BJ (cell line): Measurements from ENCODE around the gene SLC23A2. TPM values are rescaled to one million over a fixed set of nuclear protein-coding genes. Genes with fewer than 3 reads are reported as not detected.

Experiments
- CTCF ChIA-PET: fragments of 350-600 bp; formaldehyde crosslinking; extraction: SDS; loops from one replicate; lab custom pipeline; 2021; ENCODE audit warnings: antibody characterized with exemption, inconsistent platforms; lab: Yijun Ruan, JAX
- POLR2A ChIA-PET: fragments of 300-600 bp; sonication (Branson Sonifier 250); formaldehyde crosslinking; extraction: SDS; loops from one replicate; lab custom pipeline; 2021; ENCODE audit warnings: antibody characterized with exemption; lab: Charles Lee
- DNase-seq: peaks from one replicate; pipeline ENCODE4 v3.0.0-alpha.2; 2011; ENCODE audit warnings: low read depth
- H3K27me3 ChIP-seq: 2 replicates; pipeline ENCODE4 v1.6.0; 2011; ENCODE audit warnings: low read length; ENCODE audit not compliant: control insufficient read depth, insufficient read depth
- H3K36me3 ChIP-seq: 2 replicates; pipeline ENCODE4 v1.5.1; 2011; ENCODE audit warnings: low read length; ENCODE audit not compliant: control insufficient read depth, insufficient read depth
- H3K4me3 ChIP-seq: 2 replicates; pipeline ENCODE4 v1.5.1; 2011; ENCODE audit warnings: low read depth, mild to moderate bottlenecking, control low read depth, low read length
- polyA plus RNA-seq: library from polyadenylated mRNA; depleted of rRNA; stranded (reverse); fragments of >200 nt; gene quantifications from 2 replicates; pipeline ENCODE4 v1.2.3, GENCODE V29; 2011
- TF ChIP-seq, protein P1 (sequence below): IDR thresholded peaks from 2 replicates; pipeline ENCODE4 v1.5.1; 2011; ENCODE audit warnings: low read depth, mild to moderate bottlenecking, control low read depth, inconsistent platforms, low read length, moderate library complexity; ENCODE audit not compliant: insufficient read depth

Gene SLC23A2
- polyA plus RNA-seq, 1 experiment = 11.2 TPM

- CTCF ChIA-PET = interaction anchor here (1.5 kb wide), 1 partner anchor 19 kb away, joined by 3 read pairs; no protein-coding TSS in a partner anchor
- no peak for DNase-seq
- Histone ChIP-seq H3K4me3 (no peak overlapping the region), H3K36me3 (no peaks in the 10 kb centered on the region), H3K27me3 (no peaks in the 10 kb centered on the region)
- TF ChIP-seq, protein P1, sequence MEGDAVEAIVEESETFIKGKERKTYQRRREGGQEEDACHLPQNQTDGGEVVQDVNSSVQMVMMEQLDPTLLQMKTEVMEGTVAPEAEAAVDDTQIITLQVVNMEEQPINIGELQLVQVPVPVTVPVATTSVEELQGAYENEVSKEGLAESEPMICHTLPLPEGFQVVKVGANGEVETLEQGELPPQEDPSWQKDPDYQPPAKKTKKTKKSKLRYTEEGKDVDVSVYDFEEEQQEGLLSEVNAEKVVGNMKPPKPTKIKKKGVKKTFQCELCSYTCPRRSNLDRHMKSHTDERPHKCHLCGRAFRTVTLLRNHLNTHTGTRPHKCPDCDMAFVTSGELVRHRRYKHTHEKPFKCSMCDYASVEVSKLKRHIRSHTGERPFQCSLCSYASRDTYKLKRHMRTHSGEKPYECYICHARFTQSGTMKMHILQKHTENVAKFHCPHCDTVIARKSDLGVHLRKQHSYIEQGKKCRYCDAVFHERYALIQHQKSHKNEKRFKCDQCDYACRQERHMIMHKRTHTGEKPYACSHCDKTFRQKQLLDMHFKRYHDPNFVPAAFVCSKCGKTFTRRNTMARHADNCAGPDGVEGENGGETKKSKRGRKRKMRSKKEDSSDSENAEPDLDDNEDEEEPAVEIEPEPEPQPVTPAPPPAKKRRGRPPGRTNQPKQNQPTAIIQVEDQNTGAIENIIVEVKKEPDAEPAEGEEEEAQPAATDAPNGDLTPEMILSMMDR = no peak
- POLR2A ChIA-PET = no interaction called here
Observed at GRCh38 chr20:4936851-4937406, 64.4 kb downstream of the SLC23A2 start.

- ChIA-PET CTCF (interaction anchor here (1.5 kb wide), 1 partner anchor 19 kb away, joined by 3 read pairs; no protein-coding TSS in a partner anchor), POLR2A (no interaction called here)
- TF ChIP-seq, protein P1 = no peak
- H3K4me3 ChIP-seq = no peak overlapping the region
- no peaks in the 10 kb centered on the region for H3K36me3 ChIP-seq
- no peak for DNase-seq
- no peaks in the 10 kb centered on the region for H3K27me3 ChIP-seq
Observed at GRCh38 chr20:4936392-4936850, 64.9 kb downstream of the SLC23A2 start.

DNA sequence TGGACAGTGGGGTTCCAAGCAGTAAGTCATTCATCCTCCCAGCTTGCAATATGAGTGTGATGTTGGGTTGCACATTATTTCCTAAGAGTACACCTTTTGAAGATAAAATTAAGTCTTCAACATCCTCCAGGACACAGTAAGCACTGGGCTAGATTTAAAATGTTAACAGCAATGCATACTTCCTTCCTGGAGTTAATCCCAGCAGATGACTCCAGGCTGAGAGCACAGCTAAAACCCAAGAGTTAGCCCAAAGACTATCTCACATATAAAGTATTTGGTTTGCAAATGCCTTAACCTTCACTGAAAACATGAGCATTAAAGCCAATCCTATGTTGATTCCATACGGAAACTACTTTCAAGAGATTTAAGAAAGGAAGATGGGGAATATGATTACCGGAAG, 69.2 kb downstream of the SLC23A2 start:
- Histone ChIP-seq H3K4me3 (no peak overlapping the region), H3K27me3 (no peaks in the 10 kb centered on the region), H3K36me3 (no peaks in the 10 kb centered on the region)
- TF ChIP-seq, protein P1 = no peak
- DNase-seq = no peak
- ChIA-PET CTCF (interaction anchor here (1.5 to 3.0 kb wide), 2 partner anchors 14 to 17 kb away, joined by 5 to 15 read pairs; no protein-coding TSS in a partner anchor), POLR2A (no interaction called here)

- TF ChIP-seq, protein P1 = no peak
- Histone ChIP-seq H3K27me3 (no peaks in the 10 kb centered on the region), H3K4me3 (no peak overlapping the region), H3K36me3 (no peaks in the 10 kb centered on the region)
- POLR2A ChIA-PET = interaction anchor here (0.7 kb wide), 1 partner anchor 36 kb away, joined by 4 read pairs; no protein-coding TSS in a partner anchor
- CTCF ChIA-PET = interaction anchor here (0.6 to 3.0 kb wide), 3 partner anchors 12 to 170 kb away, joined by 3 to 15 read pairs (median 5); no protein-coding TSS in a partner anchor
- DNase-seq = no peak
Observed at GRCh38 chr20:4929686-4930397, 71.5 kb downstream of the SLC23A2 start.

- H3K36me3 ChIP-seq = no peaks in the 10 kb centered on the region
- DNase-seq = no peak
- CTCF ChIA-PET = no interaction called here
Observed at GRCh38 chr20:4926531-4927156, 74.7 kb downstream of the SLC23A2 start.

More at GRCh38 chr20:4926531-4927156, 74.7 kb downstream of the SLC23A2 start:
- POLR2A ChIA-PET = no interaction called here
- H3K27me3 ChIP-seq = no peaks in the 10 kb centered on the region
- no peak overlapping the region for H3K4me3 ChIP-seq
- TF ChIP-seq, protein P1 = no peak
